Ovary (tissue), 3 donors: ENCODE results near the gene SPATA4.

Experiments used
- EP300 ChIP-seq: sonication (generic); formaldehyde crosslinking; IDR thresholded peaks from one replicate; pipeline ENCODE4 v1.6.1; 2017; ENCODE audit warnings: antibody characterized with exemption
- POLR2A ChIP-seq: fragments of 450-650 bp; IDR thresholded peaks from one replicate; pipeline ENCODE4 v1.6.1; 2017; ENCODE audit warnings: antibody characterized with exemption, mild to moderate bottlenecking, moderate library complexity
- TF ChIP-seq, protein P1 (sequence below), 3 donors: fragments of 450-650 bp in 2 of 3; fragments of 200-600 bp in 1 of 3; IDR thresholded peaks; one replicate each; pipeline versions ENCODE4 v1.5.1 to v1.8.0; 2016 to 2022; ENCODE audit warnings: antibody characterized with exemption in 3 of 3, mild to moderate bottlenecking in 1 of 3
- donor health status: DM: no; HTN: no; CAD: no.

DNA sequence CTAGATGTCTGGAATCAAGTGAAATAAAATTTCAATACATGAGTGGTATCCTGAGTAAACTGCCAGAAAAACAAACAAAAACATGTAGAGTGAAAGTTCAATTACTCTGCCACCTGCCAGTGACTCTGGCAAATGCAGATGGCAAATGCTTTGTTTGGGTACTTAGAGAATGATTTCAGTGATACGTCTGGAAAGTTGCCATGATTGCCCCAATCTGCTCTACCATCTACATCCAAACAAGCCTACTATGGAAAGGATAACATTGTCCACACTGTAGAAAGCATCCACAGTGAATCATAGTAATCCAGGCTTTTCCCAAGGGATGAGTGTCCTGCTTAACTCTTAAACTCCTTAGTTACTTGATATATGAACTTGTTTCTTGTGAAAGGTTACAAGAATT, 3.4 kb downstream of the SPATA4 start:
- TF ChIP-seq, protein P1, sequence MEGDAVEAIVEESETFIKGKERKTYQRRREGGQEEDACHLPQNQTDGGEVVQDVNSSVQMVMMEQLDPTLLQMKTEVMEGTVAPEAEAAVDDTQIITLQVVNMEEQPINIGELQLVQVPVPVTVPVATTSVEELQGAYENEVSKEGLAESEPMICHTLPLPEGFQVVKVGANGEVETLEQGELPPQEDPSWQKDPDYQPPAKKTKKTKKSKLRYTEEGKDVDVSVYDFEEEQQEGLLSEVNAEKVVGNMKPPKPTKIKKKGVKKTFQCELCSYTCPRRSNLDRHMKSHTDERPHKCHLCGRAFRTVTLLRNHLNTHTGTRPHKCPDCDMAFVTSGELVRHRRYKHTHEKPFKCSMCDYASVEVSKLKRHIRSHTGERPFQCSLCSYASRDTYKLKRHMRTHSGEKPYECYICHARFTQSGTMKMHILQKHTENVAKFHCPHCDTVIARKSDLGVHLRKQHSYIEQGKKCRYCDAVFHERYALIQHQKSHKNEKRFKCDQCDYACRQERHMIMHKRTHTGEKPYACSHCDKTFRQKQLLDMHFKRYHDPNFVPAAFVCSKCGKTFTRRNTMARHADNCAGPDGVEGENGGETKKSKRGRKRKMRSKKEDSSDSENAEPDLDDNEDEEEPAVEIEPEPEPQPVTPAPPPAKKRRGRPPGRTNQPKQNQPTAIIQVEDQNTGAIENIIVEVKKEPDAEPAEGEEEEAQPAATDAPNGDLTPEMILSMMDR (IDR thresholded peaks at IDR 0.05) = no peak
- TF ChIP-seq POLR2A (no peak), EP300 (no peak)
